NCI-H2107 treated with DMSO at 0.1 percent for 48 hours (cell line): ENCODE measurements around the gene IRAK2.
"Not testable (repeated sequence)": the region's sequence is repeated elsewhere in the genome, so short reads cannot be mapped to it uniquely, and the experiment has no call there.

Experiments used
- DNase-seq: peaks from one replicate; lab custom pipeline; 2025; ENCODE audit not compliant: unreplicated experiment; lab: John Stamatoyannopoulos, UW

Gene IRAK2

GRCh38 chr3:10164546-10165393 is at the start of gene IRAK2:
IRAK2 (plus strand) TSS chr3:10164919; CDS start chr3:10164955, 36 bp downstream.
- DNase-seq, result no peak

- peak; percentile 80 for DNase-seq
Observed at GRCh38 chr3:10115326-10116137, 49.2 kb upstream of the IRAK2 start, which contains the start of gene BRK1. BRK1 (plus strand) TSS chr3:10115675; CDS start chr3:10115702, 27 bp downstream.

- DNase-seq, result no peak
Observed at GRCh38 chr3:10116138-10116460, 48.6 kb upstream of the IRAK2 start.

GRCh38 chr3:10116928-10117327 is 47.8 kb upstream of the IRAK2 start:
- DNase-seq, result no peak

GRCh38 chr3:10119376-10119775 is 45.3 kb upstream of the IRAK2 start:
- no peak for DNase-seq

GRCh38 chr3:10121064-10121463 is 43.7 kb upstream of the IRAK2 start:
- DNase-seq, result no peak

GRCh38 chr3:10122724-10123123 is 42.0 kb upstream of the IRAK2 start:
- DNase-seq, result no peak

GRCh38 chr3:10135872-10136271 is 28.8 kb upstream of the IRAK2 start:
- not testable (repeated sequence) for DNase-seq

GRCh38 chr3:10136426-10137005 is 28.2 kb upstream of the IRAK2 start:
- DNase-seq, result no peak

GRCh38 chr3:10137178-10137577 is 27.5 kb upstream of the IRAK2 start:
- no peak for DNase-seq

GRCh38 chr3:10140996-10141546 is 23.6 kb upstream of the IRAK2 start:
- no peak for DNase-seq

- DNase-seq, result no peak
Observed at GRCh38 chr3:10142707-10143560, 21.8 kb upstream of the IRAK2 start.

GRCh38 chr3:10145685-10146084 is 19.0 kb upstream of the IRAK2 start:
- DNase-seq, result no peak

GRCh38 chr3:10149226-10149625 is 15.5 kb upstream of the IRAK2 start:
- no peak for DNase-seq

GRCh38 chr3:10150987-10151386 is 13.7 kb upstream of the IRAK2 start:
- no peak for DNase-seq

GRCh38 chr3:10154335-10155122 is 10.2 kb upstream of the IRAK2 start:
- no peak for DNase-seq

- no peak for DNase-seq
Observed at GRCh38 chr3:10155123-10155472, 9.6 kb upstream of the IRAK2 start.

GRCh38 chr3:10155658-10156057 is 9.1 kb upstream of the IRAK2 start:
- DNase-seq, result no peak

GRCh38 chr3:10157031-10157430 is 7.7 kb upstream of the IRAK2 start:
- no peak for DNase-seq

GRCh38 chr3:10158555-10158954 is 6.2 kb upstream of the IRAK2 start:
- DNase-seq, result not testable (repeated sequence)
